Panc1 (cell line): ENCODE results near the gene FMN2. TPM values are rescaled to one million over a fixed set of nuclear protein-coding genes. Genes with fewer than 3 reads are reported as not detected.

Source experiments
- ATAC-seq: fragments of 200-7000 bp; cut with Tn5 transposase; 2 replicates; pipeline ENCODE4 v1.9.1; 2020; ENCODE audit warnings: mild to moderate bottlenecking, moderate library complexity
- BruUV-seq: library from RNA; stranded (reverse); fragments of 400-500 nt; replicated peaks from 2 replicates; lab custom pipeline; 2021; lab: Mats Ljungman, UMichigan
- CTCF ChIA-PET: fragments of 300-600 bp; sonication (Branson Sonifier 250); formaldehyde crosslinking; loops from one replicate; lab custom pipeline; 2022; ENCODE audit warnings: antibody characterized with exemption; lab: Charles Lee
- POLR2A ChIA-PET: fragments of 300-600 bp; sonication (Branson Sonifier 250); formaldehyde crosslinking; loops from one replicate; lab custom pipeline; 2022; ENCODE audit warnings: antibody characterized with exemption; lab: Charles Lee
- DNase-seq: peaks from one replicate; pipeline ENCODE4 v3.0.0-alpha.2; 2010; ENCODE audit warnings: low read depth, low spot score
- H3K27ac ChIP-seq: 2 replicates; pipeline ENCODE4 v1.5.1; 2011; ENCODE audit warnings: mild to moderate bottlenecking, low read length, inconsistent platforms
- H3K27me3 ChIP-seq: fragments of 200-500 bp; sonication (Bioruptor generic); 2 replicates; pipeline ENCODE4 v1.6.0; 2014; ENCODE audit warnings: low read length, inconsistent platforms; ENCODE audit not compliant: control insufficient read depth, insufficient read depth
- H3K36me3 ChIP-seq: fragments of 200-500 bp; sonication (Bioruptor generic); 2 replicates; pipeline ENCODE4 v1.5.1; 2014; ENCODE audit warnings: inconsistent platforms, mild to moderate bottlenecking, low read length, moderate library complexity; ENCODE audit not compliant: control insufficient read depth, insufficient read depth
- H3K4me1 ChIP-seq: 2 replicates; pipeline ENCODE4 v1.5.1; 2011; ENCODE audit warnings: inconsistent platforms, mild to moderate bottlenecking, low read length, moderate library complexity; ENCODE audit not compliant: control insufficient read depth, insufficient read depth
- H3K4me3 ChIP-seq, 2 experiments: 2 replicates each; pipeline ENCODE4 v1.5.1; 2011 to 2012; ENCODE audit warnings: low read depth in 2 of 2, low read length in 2 of 2, mild to moderate bottlenecking in 2 of 2, inconsistent platforms in 1 of 2, moderate library complexity in 1 of 2
- H3K9me3 ChIP-seq: fragments of 200-500 bp; sonication (Bioruptor generic); 2 replicates; pipeline ENCODE4 v1.5.1; 2014; ENCODE audit warnings: low read depth, mild to moderate bottlenecking, inconsistent platforms, low read length, moderate library complexity; ENCODE audit not compliant: control insufficient read depth, insufficient read depth
- CTCF ChIP-seq: fragments of 450-650 bp; IDR thresholded peaks from 2 replicates; pipeline ENCODE4 v1.5.1; 2017; ENCODE audit warnings: mild to moderate bottlenecking
- POLR2AphosphoS5 ChIP-seq: IDR thresholded peaks from 2 replicates; pipeline ENCODE4 v1.6.1; 2012; ENCODE audit warnings: mild to moderate bottlenecking, low read depth, low read length, moderate library complexity
- SIN3A ChIP-seq: IDR thresholded peaks from 2 replicates; pipeline ENCODE4 v1.6.1; 2012; ENCODE audit warnings: low read depth, mild to moderate bottlenecking, low read length, moderate library complexity, borderline replicate concordance; ENCODE audit not compliant: insufficient read depth
- TCF7L2 ChIP-seq: IDR thresholded peaks from 2 replicates; pipeline ENCODE4 v1.6.1; 2011; ENCODE audit warnings: mild to moderate bottlenecking, low read depth, low read length, inconsistent platforms
- in situ Hi-C: cut with HindIII; loops from 2 replicates; pipeline ENCODE4 v1.10.0; 2016; ENCODE audit warnings: low sequenced_read_pairs, low pct_unique_long_range_greater_than_20kb
- intact Hi-C: fragments of 100-400 bp; cut with micrococcal nuclease; formaldehyde crosslinking; loops from one replicate; pipeline ENCODE4 v1.10.0; 2022; ENCODE audit not compliant: unreplicated experiment
- total RNA-seq: library from RNA; stranded (reverse); gene quantifications from one replicate; pipeline ENCODE4 v1.2.1, GENCODE V29; 2021; ENCODE audit not compliant: unreplicated experiment
- TF ChIP-seq, protein P1 (sequence below), 2 experiments: IDR thresholded peaks; 2 replicates each; pipeline ENCODE4 v1.6.1; 2011 to 2012; ENCODE audit warnings: low read depth in 2 of 2, control low read depth in 1 of 2, low read length in 1 of 2, mild to moderate bottlenecking in 1 of 2, moderate library complexity in 1 of 2; ENCODE audit not compliant: insufficient read depth in 1 of 2

FMN2 gene
- total RNA-seq, 1 experiment from 2014 or later, result 1.9 TPM

DNA sequence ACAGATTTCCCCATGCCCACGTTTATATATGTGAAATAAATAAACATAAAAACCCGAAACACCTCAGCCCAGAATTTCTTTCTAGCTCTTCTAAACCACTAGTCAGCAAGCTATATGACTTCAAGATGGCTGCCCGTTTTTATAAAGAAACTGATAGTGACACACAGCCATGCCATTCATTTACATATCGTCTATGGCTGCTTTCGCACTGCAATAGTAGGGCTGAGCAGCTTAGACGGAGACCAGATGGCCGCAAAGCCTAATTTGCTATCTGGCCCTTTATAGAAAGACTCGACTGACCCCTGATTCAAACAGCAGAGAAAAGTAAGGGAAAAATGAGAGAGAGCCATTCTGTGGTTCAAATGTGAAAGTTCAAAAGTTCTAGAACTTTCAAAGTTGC is 45.7 kb upstream of the FMN2 start:
- Histone ChIP-seq H3K27ac (no peak overlapping the region), H3K4me1 (no peaks in the 10 kb centered on the region), H3K27me3 (no peaks in the 10 kb centered on the region), H3K9me3 (no peaks in the 10 kb centered on the region), H3K36me3 (no peaks in the 10 kb centered on the region), H3K4me3 (no peak overlapping the region)
- DNase-seq (no peak), ATAC-seq (no peak)
- intact Hi-C loops, result no loop called here
- no peak for TF ChIP-seq TCF7L2
- no peak for TF ChIP-seq POLR2AphosphoS5
- no peak for TF ChIP-seq SIN3A
- TF ChIP-seq, protein P1, sequence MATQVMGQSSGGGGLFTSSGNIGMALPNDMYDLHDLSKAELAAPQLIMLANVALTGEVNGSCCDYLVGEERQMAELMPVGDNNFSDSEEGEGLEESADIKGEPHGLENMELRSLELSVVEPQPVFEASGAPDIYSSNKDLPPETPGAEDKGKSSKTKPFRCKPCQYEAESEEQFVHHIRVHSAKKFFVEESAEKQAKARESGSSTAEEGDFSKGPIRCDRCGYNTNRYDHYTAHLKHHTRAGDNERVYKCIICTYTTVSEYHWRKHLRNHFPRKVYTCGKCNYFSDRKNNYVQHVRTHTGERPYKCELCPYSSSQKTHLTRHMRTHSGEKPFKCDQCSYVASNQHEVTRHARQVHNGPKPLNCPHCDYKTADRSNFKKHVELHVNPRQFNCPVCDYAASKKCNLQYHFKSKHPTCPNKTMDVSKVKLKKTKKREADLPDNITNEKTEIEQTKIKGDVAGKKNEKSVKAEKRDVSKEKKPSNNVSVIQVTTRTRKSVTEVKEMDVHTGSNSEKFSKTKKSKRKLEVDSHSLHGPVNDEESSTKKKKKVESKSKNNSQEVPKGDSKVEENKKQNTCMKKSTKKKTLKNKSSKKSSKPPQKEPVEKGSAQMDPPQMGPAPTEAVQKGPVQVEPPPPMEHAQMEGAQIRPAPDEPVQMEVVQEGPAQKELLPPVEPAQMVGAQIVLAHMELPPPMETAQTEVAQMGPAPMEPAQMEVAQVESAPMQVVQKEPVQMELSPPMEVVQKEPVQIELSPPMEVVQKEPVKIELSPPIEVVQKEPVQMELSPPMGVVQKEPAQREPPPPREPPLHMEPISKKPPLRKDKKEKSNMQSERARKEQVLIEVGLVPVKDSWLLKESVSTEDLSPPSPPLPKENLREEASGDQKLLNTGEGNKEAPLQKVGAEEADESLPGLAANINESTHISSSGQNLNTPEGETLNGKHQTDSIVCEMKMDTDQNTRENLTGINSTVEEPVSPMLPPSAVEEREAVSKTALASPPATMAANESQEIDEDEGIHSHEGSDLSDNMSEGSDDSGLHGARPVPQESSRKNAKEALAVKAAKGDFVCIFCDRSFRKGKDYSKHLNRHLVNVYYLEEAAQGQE (IDR thresholded peaks at IDR 0.05; ENCODE audit: insufficient read depth in 1 of 2, low read depth in 2 of 2, low read length in 1 of 2), result no peak
- no peak for TF ChIP-seq CTCF
- no TSS peak for BruUV-seq
- ChIA-PET POLR2A (interaction anchor here (0.7 kb wide), 1 partner anchor 409 kb away, joined by 4 read pairs; no protein-coding TSS in a partner anchor), CTCF (no interaction called here)
- in situ Hi-C loops, result no loop called here

DNA sequence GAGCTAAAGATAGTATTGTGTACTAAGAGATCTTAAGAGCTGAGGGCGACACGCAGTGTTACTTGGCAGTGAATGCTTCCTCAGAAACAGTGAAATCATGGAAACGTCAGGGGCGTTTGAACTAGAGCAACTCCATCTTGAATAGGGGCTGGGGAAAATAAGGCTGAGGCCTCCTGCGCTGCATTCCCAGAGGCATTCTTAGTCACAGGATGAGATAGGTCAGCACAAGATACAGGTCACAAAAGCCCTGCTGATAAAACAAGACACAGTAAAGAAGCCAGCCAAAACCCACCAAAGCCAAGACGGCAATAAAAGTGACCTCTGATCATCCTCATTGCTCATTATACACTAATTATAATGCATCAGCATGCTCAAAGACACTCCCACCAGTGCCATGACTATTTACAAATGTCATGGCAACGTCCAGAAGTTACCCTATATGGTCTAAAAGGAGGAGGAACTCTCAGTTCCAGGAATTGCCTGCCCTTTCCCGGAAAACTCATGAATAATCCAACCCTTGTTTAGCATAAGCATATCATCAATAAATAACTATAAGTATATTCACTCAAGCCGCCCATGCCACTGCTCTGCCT is 37.5 kb upstream of the FMN2 start:
- ChIA-PET POLR2A (no interaction called here), CTCF (no interaction called here)
- no peak overlapping the region for H3K27ac ChIP-seq
- ATAC-seq (no peak), DNase-seq (no peak)
- in situ Hi-C loops, result no loop called here
- no peak overlapping the region for H3K4me3 ChIP-seq
- no peak for TF ChIP-seq CTCF
- no peak for TF ChIP-seq SIN3A
- no peak for TF ChIP-seq TCF7L2
- TF ChIP-seq POLR2AphosphoS5, result no peak
- TF ChIP-seq, protein P1 (IDR thresholded peaks at IDR 0.05; ENCODE audit: insufficient read depth in 1 of 2, low read depth in 2 of 2, low read length in 1 of 2), result no peak
- no peaks in the 10 kb centered on the region for H3K36me3 ChIP-seq
- no peaks in the 10 kb centered on the region for H3K27me3 ChIP-seq
- no peaks in the 10 kb centered on the region for H3K4me1 ChIP-seq
- no peaks in the 10 kb centered on the region for H3K9me3 ChIP-seq
- intact Hi-C loops, result no loop called here
- no TSS peak for BruUV-seq
